ENCODE results near the gene RNF207. TPM values are rescaled to one million over a fixed set of nuclear protein-coding genes. Genes with fewer than 3 reads are reported as not detected.

Gene RNF207
- total and polyA plus RNA-seq, 2 of the 4 experiments (the other 2 are of a cell fraction): 2.7 to 17.2 TPM

DNA sequence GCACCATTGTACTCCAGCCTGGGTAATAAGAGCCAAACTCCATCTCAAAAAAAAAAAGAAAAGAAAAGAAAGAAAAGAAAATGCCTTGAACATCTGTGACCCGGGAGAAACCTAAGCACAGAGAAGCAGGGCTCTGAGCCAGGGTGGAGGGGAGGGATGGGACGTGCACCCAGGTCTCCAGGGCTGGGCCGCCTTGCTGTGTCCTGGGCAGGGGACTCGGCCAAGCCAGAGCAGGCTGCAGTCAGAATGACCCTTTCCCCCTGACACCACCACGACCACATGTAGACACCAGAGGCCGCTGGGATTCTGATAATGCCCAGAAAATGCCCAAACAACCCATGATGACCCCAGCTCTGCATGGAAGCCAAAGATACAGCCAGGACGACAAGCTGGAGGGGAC is 43.6 kb upstream of the RNF207 start:
- Histone ChIP-seq H4K91ac (ENCODE audit: insufficient read depth, low read depth, low read length) (no peak overlapping the region), H3K27me3 (ENCODE audit: control insufficient read depth, insufficient read depth, low read length) (peaks cover 37% of the 10 kb centered on the region; the same call in 1 of the 2 replicates), H3K79me1 (ENCODE audit: low read depth in 1 of 2, low read length in 2 of 2) (no peaks in the 10 kb centered on the region), H3K4me1 (ENCODE audit: control insufficient read depth, insufficient read depth, low read length) (no peaks in the 10 kb centered on the region), H3K9me3 (ENCODE audit: control insufficient read depth, insufficient read depth, low read length) (no peaks in the 10 kb centered on the region), H3K9ac (ENCODE audit: low read depth, low read length) (no peak overlapping the region), H3K4me2 (ENCODE audit: low read depth, low read length) (no peak overlapping the region), H2BK20ac (ENCODE audit: low read depth, low read length) (no peak overlapping the region), H3K27ac (ENCODE audit: insufficient read depth, low read length) (no peak overlapping the region), H4K5ac (ENCODE audit: low read depth, low read length) (no peak overlapping the region), H2BK5ac (ENCODE audit: low read depth, low read length, poor library complexity, severe bottlenecking) (no peak overlapping the region), H3K9me1 (ENCODE audit: insufficient read depth, low read length) (no peaks in the 10 kb centered on the region), H3K14ac (replicated peaks; ENCODE audit: low read depth, low read length) (no peak overlapping the region), H3K23ac (ENCODE audit: low read depth, low read length) (no peak overlapping the region), H2AK9ac (replicated peaks; ENCODE audit: low read depth, low read length, poor library complexity) (peak overlapping the region; percentile 65), H2AK5ac (ENCODE audit: low read depth, low read length) (no peak overlapping the region), H2BK15ac (ENCODE audit: low read depth, low read length) (no peak overlapping the region), H3K56ac (ENCODE audit: extremely low read depth, insufficient read depth, low read length) (no peak overlapping the region), H3K4ac (ENCODE audit: low read depth, low read length) (no peak overlapping the region), H2AFZ (replicated peaks; ENCODE audit: low read length, poor library complexity) (no peak overlapping the region), H3K18ac (ENCODE audit: low read depth, low read length) (no peak overlapping the region), H3K36me3 (ENCODE audit: control insufficient read depth, insufficient read depth, low read length) (no peaks in the 10 kb centered on the region), H3K4me3 (ENCODE audit: insufficient read depth, low read depth, low read length) (no peak overlapping the region), H2BK120ac (ENCODE audit: low read depth, low read length) (no peak overlapping the region), H4K8ac (ENCODE audit: low read depth in 2 of 2, low read length in 2 of 2) (no peak overlapping the region), H4K20me1 (ENCODE audit: insufficient read depth, low read length) (peaks cover 3% of the 10 kb centered on the region; the same call in 1 of the 2 replicates)
- POLR2A ChIA-PET (ENCODE audit: unreplicated experiment): no interaction called here
- no peak for ATAC-seq (ENCODE audit: low read depth)
- WGBS, 2 experiments (ENCODE audit: extremely low coverage in 2 of 2, insufficient read length in 1 of 2): no CpG with 5 or more reads among the region's 7 CpGs
- dilution Hi-C loops (cut with HindIII; ENCODE audit: low sequenced_read_pairs, unreplicated experiment) (no loop called here), intact Hi-C loops (cut with micrococcal nuclease) (no loop called here), in situ Hi-C loops (cut with MboI; ENCODE audit: low sequenced_read_pairs) (no loop called here)
- no peak for DNase-seq
- no TSS peak for BruUV-seq (replicated peaks)
- CTCF ChIA-PET: interaction anchor here (0.7 kb wide), 1 partner anchor 45 kb away, joined by 3 read pairs; no protein-coding TSS in a partner anchor
- TF ChIP-seq, protein P1, sequence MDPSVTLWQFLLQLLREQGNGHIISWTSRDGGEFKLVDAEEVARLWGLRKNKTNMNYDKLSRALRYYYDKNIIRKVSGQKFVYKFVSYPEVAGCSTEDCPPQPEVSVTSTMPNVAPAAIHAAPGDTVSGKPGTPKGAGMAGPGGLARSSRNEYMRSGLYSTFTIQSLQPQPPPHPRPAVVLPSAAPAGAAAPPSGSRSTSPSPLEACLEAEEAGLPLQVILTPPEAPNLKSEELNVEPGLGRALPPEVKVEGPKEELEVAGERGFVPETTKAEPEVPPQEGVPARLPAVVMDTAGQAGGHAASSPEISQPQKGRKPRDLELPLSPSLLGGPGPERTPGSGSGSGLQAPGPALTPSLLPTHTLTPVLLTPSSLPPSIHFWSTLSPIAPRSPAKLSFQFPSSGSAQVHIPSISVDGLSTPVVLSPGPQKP (IDR thresholded peaks at IDR 0.05; ENCODE audit: borderline replicate concordance, low read depth, low read length): no peak
- TF ChIP-seq CEBPB (IDR thresholded peaks at IDR 0.05; ENCODE audit: low read depth, low read length) (no peak), FOS (IDR thresholded peaks at IDR 0.05; ENCODE audit: low read depth, low read length) (no peak), RCOR1 (IDR thresholded peaks at IDR 0.05; ENCODE audit: insufficient replicate concordance, low read length) (no peak), POLR2A (IDR thresholded peaks at IDR 0.05; ENCODE audit: low read depth, low read length) (no peak), CHD1 (IDR thresholded peaks at IDR 0.05; ENCODE audit: low read depth, low read length) (no peak), MAFK (IDR thresholded peaks at IDR 0.05; ENCODE audit: low read depth, low read length) (no peak), MXI1 (IDR thresholded peaks at IDR 0.05; ENCODE audit: borderline replicate concordance, low read depth, low read length) (no peak)
